Limb (tissue), 2 donors: Measurements from ENCODE around the gene NPAS2.
A peak's percentile ranks its signal among the peaks of the same experiment; 100 is the strongest.

Experiments used
- DNase-seq, 2 donors: peaks; one replicate each; pipeline ENCODE4 v3.0.0-alpha.2; 2016; ENCODE audit errors: extremely low spot score in 2 of 2

Gene NPAS2

DNA sequence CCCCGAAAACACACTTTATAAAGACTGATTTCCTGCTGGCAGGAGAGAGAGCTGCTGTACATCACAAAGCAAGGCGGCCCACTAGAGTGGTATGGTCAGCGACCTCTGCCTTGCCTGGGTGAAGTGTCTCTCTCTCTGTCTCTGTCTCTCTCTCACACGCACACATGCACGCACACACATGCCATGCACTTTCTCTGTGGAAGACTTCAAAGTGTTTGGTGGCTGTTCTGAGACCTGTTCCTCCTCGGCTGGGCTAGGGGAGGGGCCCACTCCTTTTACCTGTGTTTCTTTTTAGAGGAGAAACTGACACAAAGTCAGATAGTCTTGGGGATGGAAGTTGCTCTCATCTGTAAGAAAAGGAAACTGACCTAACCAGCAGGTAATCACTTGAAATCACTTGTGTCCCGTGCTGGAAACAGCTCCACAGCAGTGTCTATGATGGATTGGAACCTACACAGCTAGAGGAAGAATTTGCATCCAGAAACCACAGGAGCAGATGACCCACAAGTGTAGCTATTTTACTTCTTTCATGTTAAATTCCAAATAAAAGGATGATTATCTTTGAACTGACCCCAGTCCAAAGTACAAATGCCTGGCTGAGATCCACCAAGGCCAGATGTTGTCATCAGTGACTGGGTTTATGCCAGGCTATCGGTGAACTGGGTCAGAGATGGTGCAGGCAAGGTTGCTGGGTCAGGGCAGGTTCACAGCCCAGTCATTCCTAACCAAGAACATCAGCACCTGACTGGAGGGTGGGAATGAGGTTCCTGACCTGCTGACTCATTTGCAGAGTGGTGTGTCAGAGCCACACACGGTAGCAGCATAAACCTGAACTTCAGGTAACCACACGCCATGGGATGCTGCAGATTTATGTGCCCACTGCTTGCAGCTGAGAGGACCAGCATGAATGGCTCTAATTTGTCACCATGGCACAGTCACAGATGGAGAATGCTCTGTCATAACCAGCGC is 63.0 kb downstream of the NPAS2 start:
- no peak for DNase-seq

DNA sequence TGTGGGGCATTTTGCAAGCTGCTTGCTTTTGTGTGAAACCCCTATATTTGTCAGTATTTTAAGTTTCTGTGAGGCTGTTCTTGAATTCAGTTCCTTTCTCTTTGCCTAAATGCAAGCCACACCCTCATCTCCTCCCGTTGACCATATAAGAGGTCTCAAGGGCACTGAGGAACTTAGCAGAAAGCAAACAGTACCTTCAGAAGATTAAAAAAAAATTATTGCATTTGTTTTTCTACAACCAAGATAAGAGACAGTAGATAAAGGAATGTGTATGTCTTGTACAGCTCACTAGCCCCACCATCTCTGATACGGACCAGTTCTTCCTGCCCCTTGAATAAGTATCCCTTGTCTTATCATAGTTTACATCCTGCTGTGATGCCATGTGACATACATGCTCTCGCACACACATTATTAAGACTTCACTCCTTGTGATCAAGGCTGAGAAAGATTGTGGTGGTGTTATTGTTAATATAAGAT is 64.2 kb downstream of the NPAS2 start:
- no peak for DNase-seq

DNA sequence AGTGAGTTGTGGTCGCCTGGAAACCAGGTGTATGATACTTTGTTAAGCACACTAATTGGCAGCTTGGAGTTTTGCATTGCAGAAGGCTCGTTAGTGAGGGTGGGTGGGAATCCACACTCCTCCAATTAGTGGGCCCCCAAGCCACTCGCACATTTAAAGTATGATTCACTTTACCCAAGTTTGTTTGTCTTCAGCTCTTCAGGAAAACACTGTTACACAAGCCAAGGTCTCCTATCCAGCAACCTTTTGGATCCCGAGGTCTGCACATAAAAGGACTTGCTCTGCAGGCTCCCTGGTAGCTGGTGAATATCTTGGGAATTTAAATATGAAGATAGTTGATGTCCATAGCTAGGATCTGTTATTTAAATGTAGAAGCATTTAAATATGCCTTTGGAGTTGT is 66.1 kb downstream of the NPAS2 start:
- DNase-seq: no peak

DNA sequence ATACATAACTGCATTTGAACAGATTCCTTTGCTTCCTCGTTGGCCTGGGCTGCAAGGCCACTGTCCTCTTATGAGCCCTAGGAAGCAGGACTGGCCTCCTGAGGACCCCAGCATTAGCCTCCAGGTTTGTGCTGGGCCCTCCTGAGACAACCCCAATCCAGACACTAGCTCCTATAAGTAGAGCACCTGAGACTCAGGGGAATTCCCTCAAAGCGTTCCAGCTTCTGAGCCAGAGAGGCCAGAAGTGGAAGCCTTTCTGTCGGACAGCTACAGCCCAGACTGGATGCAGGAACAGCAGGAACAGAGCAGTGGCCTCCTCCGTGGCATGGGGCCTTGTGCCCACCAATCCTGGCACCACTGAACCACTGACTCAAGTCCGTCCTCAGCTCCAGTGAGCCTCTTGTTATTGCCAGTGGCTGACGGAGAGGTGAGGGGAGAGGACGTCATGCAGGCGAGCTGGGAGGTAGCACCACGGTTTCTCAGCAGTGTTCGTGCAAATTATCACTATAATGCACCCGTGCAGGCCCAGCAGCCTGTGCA is 67.2 kb downstream of the NPAS2 start:
- no peak for DNase-seq

DNA sequence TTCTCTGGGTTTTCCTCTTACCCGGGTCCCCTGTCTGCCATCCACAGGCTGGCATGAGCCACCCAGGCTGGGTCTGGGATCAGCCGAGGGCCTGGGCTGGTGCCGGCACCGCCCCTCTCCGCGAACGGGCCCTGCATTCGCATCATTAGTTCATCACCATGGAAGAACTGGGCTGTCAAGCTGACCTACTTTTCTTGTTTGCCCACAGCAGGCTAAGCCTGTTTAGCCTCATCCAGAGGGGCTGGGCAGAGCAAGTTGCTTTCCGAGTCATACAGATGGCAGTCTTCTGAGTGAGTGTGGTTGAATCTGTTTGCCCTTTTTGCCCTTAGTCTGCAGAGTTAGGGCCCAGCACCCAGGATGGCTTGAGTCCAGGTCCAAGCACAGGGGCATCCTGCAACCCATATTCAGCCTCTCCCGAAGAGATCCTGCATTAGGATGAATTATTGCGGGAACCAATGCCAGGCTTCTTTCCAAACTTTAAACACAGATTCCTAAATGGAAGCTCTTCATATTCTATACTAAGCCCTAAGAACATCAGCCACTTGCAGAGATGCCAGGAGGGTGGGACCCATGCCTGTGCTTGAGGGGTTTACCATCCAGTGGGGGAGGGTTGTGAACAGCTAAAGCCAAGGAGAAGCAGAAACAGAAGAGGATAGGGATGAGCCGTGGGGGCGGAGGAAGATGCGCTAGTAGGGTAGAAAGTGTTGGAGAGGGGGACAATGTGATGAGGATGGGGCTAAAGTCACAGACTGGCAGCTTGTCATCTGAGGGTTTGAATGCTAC is 68.0 kb downstream of the NPAS2 start:
- DNase-seq: no peak

DNA sequence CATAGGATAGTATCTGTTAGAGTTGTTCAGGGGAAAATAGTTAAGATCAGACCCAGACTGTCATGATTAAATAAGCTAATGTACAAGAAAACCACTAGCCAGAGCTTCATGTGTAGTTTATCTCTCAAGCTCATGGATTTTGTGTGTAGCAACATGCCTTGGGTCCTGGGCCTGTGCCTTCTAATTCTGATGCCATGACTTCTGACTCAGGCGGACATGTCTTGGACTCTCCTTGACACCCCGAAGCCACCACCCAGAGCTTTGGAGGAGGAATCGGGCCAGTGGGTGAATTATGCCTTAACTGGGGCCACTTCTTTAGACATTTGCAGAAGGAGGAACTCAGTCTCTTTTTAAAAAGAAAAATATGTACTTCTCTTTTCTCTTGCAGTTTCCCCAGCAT is 68.7 kb downstream of the NPAS2 start:
- no peak for DNase-seq

DNA sequence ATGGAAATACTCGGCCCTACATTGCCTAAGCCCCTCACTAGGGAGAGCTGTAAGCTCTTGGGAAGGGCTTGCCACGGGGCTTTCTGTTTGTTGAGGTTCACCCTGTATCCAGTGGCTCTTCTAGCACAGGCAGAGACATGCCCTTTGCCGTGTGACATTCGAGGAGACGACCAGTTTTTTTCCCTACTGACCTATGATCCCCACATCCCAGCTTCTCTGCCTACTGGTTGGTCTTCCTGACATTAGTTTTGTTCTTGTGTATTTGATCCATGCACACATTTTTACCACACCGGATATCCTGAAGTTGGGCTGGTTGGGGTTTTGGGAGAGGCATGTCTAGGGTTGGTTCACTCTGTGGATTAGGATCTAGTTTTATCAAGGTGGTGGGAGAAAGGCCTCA is 69.3 kb downstream of the NPAS2 start:
- no peak for DNase-seq

DNA sequence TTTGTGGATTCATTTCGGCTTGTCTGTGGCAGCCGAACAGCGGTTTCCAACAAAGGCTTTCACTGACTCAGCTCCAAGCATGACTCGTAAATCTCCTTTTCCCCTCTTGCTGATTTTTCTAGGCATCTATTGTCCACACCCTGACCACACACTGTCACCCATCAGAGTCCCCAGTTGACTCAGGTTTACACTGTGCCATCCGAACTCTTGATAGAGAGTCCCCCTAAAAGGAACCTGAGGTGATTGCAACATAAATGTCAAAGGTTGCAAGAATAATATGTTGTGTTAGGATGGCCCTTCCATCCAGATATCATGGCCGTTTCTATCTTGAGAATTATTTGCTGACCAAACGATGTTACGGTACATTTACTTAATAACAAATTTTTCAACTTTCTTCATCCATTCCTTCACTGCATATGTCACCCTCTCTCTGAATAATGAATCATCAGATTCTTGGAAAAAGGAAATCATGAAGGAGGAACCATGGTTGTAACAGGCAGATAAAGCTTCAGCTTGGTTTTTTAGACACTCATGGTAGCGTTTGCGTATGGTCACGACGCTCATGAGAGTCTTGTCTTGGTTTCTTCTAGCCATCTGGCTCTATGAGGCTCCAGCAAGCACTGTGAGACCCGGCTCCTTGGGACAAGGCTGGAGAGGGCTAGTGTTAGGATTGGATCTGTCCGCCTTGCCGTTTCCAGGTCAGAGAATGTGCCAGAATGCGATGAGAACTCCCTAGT is 72.1 kb downstream of the NPAS2 start:
- DNase-seq: no peak

DNA sequence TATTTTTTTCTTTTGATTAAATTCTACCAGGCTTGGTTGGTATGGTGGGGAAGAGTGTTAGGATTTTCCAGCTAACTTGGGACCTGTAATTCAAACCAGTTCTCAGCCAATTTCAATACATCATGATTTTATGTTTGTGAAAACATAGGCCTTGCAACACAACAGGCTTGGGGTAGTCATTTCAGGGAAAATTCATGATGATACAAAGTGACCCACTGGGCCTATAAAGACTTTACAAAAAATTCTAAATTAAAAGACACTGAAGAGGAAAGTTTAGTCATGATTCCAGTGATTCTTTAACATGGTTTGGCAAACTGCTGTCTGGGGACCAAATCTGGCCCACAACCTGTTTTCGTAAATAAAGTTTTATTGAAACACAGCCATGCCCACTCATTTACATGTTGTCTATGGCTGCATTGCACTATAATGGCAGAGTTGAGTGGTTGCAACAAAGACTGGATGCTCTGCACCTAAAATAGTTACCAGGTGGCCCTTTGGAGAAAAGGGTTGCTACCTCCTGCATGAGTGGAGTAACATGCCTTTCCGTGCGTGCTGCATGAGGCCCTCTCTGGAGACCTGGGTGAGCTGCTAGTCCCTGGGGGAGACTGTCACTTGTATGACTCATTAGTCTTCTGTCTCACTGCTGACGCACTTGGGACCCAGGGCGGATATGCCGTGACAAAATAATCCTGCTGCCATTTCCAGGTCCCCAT is 73.6 kb downstream of the NPAS2 start:
- no peak for DNase-seq

DNA sequence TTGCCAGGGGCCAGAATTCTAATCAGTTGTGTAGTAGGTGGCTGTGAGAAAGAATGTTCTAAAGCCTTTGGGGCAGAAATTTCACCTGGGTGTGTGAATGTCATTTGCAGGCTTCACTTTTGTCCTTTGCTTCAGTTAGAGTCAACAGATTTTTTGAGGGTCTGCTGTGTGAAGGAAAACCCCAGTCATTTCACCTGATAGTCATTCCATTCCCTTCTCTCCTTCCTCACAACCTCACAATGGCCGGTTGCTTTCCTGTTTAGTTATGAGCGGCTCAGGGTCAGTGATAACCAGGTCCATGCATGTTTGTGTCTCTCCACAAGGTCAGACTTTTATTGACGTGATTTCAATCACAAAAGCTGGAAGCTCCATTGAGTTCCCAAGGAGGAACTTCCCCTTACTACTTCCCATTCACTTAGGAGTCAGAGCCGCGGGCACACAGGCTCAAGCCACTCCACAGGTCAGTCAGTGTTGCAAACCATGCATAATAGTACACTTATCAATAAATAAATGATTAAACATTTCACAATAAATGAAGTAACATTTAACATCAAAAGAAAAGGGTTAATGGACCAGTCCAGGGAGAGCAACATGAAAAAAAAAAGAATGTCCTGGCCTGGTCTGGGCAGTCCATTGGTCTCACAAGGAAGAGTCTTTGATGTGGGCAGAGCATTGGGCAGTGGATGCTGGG is 74.3 kb downstream of the NPAS2 start:
- no peak for DNase-seq

DNA sequence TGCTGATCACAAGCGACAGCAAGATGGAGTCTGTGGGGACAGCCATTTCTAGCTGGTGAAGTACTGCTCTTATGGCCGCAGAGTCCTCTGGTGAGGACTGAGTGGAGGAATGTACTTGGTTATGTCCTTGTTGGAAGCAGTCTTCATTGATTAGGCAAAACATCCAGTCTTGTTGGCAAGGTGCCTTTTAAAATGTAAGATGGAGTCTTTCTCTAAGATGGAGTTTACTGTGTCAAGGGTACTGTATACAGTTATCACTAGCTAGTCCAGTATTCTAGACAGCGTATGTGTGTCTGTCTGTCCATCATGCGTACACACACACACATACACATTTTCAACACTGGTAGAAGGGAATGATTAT is 74.8 kb downstream of the NPAS2 start:
- no peak for DNase-seq

DNA sequence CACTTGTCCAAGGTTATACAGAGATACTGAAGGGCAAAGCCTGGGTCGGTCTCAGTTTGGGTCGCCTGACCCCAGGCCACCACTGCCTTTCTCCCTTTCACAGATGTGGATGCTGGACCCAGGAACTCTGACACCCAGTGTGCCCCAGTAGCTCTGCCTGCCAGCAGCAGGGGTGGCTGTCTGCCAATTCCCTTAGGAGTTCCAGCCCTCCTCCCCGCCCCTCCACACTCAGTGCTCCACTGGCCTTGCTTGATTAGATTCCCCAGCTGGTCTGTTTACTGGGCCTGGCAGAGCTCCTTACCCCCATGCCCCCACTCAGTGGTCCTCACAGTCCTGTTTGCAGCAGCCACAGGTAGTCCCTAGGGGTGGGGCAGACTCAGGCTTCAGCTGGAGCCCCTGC is 75.5 kb downstream of the NPAS2 start:
- no peak for DNase-seq

DNA sequence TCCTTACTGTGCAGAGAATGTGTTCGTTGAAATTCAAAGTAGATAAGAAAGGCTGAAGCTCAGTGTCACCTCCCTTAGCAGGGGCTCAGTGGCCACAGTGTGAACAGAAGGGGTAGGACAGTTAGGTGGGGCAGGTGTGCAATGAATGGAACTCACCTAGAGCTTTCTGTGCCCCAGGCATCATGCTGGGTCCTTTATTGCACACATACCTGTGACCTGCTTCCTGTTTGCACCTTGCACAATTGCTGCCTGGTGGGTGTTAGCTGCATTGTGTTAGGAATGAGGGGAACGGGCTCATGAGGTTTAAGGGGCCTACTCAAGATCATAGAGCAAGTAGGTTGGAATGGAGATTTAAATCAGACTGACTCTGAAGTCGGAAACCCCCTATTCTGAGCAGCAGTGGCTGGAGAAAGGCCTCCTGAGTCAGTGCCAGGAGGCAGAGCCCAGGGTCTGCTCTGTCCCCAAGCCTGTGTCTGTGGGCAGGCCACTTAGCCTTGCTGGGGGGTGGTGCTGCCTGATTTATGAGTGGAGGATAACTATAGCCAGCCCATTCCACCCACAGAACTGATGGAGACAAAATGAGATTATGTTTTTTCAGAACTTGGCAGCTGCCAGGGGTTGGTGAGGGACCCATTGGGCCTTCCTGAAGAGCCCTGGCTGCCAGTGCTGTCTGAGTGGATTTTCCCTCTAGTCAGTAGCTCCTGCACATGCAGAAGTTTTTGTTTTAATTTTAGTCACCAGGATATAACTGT is 76.2 kb downstream of the NPAS2 start:
- no peak for DNase-seq

DNA sequence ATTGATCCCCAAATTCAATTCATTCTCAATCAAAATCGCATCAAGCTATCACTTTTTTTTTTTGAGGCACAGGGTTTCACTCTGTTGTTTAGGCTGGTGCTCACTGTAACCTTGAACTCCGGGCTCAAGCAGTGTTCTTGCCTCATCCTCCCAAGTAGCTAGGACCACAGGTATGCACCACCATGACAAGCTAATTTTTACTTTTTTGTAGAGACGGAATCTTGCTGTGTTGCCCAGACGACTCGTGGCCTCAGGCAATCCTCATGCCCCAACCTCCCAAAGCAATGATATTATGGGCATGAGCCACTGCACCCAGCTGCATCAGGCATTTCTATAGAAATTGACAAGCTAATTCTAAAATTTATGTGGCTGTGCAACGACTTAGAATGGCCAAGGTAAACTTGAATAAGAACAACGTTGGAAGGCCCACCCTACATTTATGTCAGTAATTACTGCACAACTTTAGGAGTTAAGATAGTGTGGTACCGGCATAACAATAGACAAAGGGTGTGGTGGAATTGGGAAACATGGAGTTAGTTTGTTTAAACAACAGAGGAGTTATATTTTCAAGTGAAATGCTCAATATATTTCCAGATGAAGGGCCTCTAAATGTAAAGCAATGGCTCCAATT is 78.2 kb downstream of the NPAS2 start:
- no peak for DNase-seq

DNA sequence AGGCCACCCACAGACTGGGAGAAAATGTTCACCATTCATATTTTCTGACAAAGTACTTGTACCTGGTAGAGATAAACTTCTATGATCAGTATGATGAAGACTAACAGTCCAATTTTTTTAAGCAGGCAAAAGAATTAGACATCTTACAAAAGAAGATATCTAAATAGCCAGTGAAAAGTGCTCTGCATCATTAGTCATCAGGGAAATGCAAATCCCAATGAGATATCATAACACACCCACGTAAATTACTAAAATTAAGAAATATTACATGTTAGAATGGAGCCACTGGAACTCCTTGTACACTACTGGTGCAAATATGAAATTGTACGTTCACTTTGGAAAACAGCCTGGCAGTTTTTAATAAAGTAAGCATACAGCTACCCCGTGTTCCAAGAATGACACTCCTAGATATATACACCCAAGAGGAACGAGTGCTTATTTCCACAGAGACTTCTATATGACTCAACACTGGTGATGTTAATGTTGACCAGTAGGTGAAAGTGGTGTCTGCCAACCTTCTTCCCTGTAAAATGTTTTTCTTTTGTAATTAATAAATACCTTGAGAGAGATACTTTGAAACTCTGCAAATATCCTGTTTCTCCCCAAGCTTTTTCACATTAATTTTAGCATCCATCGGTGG is 80.3 kb downstream of the NPAS2 start:
- DNase-seq: no peak

DNA sequence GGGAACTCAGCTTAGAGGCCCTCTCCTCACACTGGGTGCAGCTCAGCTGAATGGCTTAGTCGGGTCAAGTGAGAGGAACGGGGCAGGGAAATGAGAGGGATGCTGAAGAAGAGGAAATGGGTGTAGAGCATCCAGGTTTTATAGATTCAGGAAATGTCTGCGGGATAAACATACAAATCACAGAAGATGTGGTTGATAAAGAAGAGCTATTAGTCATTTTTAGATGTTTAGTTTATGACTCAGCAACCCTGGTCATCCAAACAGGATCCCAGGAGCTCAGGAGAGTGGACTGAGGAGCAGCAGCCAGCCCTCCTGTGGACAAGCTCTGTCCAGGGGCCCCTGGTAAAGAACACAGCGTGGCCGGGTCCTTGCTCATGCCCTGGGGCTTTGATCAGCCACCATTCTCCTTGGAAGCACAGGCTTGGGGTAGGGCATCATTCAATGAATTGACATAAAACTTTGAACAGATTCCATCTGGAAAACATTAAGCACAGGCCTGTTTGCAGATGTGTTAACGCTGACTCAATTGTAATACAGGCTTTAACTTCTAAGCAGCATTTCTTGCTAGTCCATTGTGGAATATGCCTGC is 83.0 kb downstream of the NPAS2 start:
- DNase-seq: peak in 1 of 2 donors; percentile 38

DNA sequence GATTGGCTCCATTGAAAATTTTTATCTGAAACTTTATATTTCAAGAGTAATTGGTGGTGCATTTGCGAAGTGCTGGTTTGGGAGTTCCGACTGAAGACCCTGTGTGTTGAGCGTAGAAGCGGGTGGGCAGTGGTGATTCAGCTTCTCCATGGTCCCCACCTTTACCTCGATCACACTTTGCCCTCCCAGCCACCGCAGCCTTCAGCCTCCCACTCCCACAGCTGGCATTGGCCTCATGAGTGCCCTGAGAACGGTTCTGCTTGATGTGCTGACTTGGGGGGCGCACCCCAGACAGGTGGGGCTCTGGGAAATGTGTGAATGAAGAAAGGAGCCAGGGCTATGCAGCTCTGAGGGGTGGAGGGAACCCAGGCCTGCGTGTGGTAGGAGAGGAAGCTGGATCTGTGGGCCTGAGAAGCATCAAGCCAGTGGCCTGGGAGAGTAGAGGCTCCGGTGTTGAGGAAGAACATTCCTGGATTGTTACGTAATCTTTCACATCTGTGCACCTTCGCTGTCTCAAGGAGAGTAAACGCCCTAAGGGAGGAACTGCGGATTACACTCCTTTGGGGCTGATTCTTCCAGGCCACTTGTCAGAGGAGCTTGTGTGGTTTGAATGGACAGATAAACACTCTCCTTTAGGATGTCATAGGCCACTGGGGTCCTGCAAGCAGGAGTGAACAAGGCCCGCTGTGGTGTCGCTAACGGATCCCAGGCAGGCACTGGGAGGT is 83.8 kb downstream of the NPAS2 start:
- DNase-seq: no peak
